Gastroesophageal sphincter (tissue), 4 donors: ENCODE measurements around the gene AMZ1. TPM values are rescaled to one million over a fixed set of nuclear protein-coding genes. Genes with fewer than 3 reads are reported as not detected.

Source experiments
- ATAC-seq: fragments of 150-250 bp; one replicate; pipeline ENCODE4 v1.9.1; 2016; ENCODE audit warnings: mild to moderate bottlenecking, moderate library complexity
- H3K27ac ChIP-seq, 4 donors: fragments of 200-600 bp; sonication (generic) in 3 of 4; 1 replicate in 3 of 4; 2 replicates in 1 of 4; pipeline ENCODE4 v1.5.1; 2016 to 2019
- H3K27me3 ChIP-seq: fragments of 200-600 bp; sonication (generic); one replicate; pipeline ENCODE4 v1.5.1; 2019
- H3K36me3 ChIP-seq, 2 donors: fragments of 200-600 bp; sonication (generic); one replicate each; pipeline ENCODE4 v1.5.1; 2019; ENCODE audit warnings: control low read depth in 1 of 2
- H3K4me1 ChIP-seq, 3 donors: fragments of 200-600 bp; sonication (generic); 1 replicate in 2 of 3; 2 replicates in 1 of 3; pipeline ENCODE4 v1.5.1; 2016 to 2019; ENCODE audit warnings: control low read depth in 2 of 3
- H3K4me3 ChIP-seq, 2 donors: fragments of 200-600 bp; sonication (generic); one replicate each; pipeline ENCODE4 v1.5.1; 2019; ENCODE audit warnings: mild to moderate bottlenecking in 1 of 2, moderate library complexity in 1 of 2
- H3K9me3 ChIP-seq, 3 donors: fragments of 200-600 bp; sonication (generic); one replicate each; pipeline ENCODE4 v1.5.1; 2017 to 2019; ENCODE audit warnings: control low read depth in 2 of 3
- CTCF ChIP-seq, 4 experiments: fragments of 200-600 bp in 2 of 4; fragments of 450-650 bp in 2 of 4; sonication (generic) in 1 of 4; IDR thresholded peaks; one replicate each; pipeline ENCODE4 v1.5.1; 2017 to 2019; ENCODE audit warnings: antibody characterized with exemption in 4 of 4, mild to moderate bottlenecking in 2 of 4, moderate library complexity in 2 of 4
- EP300 ChIP-seq: sonication (generic); formaldehyde crosslinking; IDR thresholded peaks from one replicate; pipeline ENCODE4 v1.6.1; 2017; ENCODE audit warnings: antibody characterized with exemption, mild to moderate bottlenecking
- POLR2A ChIP-seq, 2 donors: fragments of 450-650 bp; IDR thresholded peaks; one replicate each; pipeline ENCODE4 v1.6.1; 2017; ENCODE audit warnings: antibody characterized with exemption in 2 of 2, mild to moderate bottlenecking in 2 of 2, moderate library complexity in 1 of 2
- POLR2AphosphoS5 ChIP-seq: sonication (generic); formaldehyde crosslinking; IDR thresholded peaks from one replicate; pipeline ENCODE4 v1.6.1; 2017; ENCODE audit warnings: antibody characterized with exemption
- WGBS, 2 donors: methylation state at CpG; one replicate each; pipeline ENCODE4 v1.1.5; 2018; ENCODE audit warnings: low coverage in 1 of 2; 5-methylcytosine and 5-hydroxymethylcytosine counted together
- total RNA-seq, 4 donors: library from RNA; depleted of rRNA; stranded (reverse); fragments of >200 nt; gene quantifications; one replicate each; pipeline ENCODE4 v1.1.0, GENCODE V29; 2016

The AMZ1 gene
- total RNA-seq, 4 donors from 2014 or later, result 0.12 to 0.62 (median 0.32) TPM

GRCh38 chr7:2715341-2716231, 27.6 kb downstream of the AMZ1 start:
- 44 to 74% methylated on average over 17 to 19 of the region's 22 CpGs for WGBS, 2 donors
- Histone ChIP-seq H3K9me3 (no peaks in the 10 kb centered on the region), H3K4me3 (no peak overlapping the region), H3K36me3 (peaks cover 0 to 20% of the 10 kb centered on the region in 2 donors), H3K27ac (no peak overlapping the region), H3K4me1 (peaks cover 0 to 31% (median 7%) of the 10 kb centered on the region in 3 donors), H3K27me3 (no peaks in the 10 kb centered on the region)
- no peak for TF ChIP-seq POLR2AphosphoS5
- TF ChIP-seq CTCF (IDR thresholded peaks at IDR 0.05), result no peak
- no peak for TF ChIP-seq POLR2A (IDR thresholded peaks at IDR 0.05)
- ATAC-seq, result no peak

GRCh38 chr7:2716488-2716887, 28.5 kb downstream of the AMZ1 start:
- 83% methylated on average over 9 of the region's 11 CpGs for WGBS, 2 donors
- TF ChIP-seq POLR2A (IDR thresholded peaks at IDR 0.05) (no peak), POLR2AphosphoS5 (no peak), CTCF (IDR thresholded peaks at IDR 0.05) (no peak), EP300 (no peak)
- Histone ChIP-seq H3K4me3 (no peak overlapping the region), H3K4me1 (peaks cover 0 to 31% (median 7%) of the 10 kb centered on the region in 3 donors), H3K9me3 (no peaks in the 10 kb centered on the region), H3K27ac (peak overlapping the region in 2 of 4 donors; percentile 47 to 58), H3K27me3 (no peaks in the 10 kb centered on the region), H3K36me3 (peaks cover 0 to 29% of the 10 kb centered on the region in 2 donors)
- ATAC-seq, result no peak

GRCh38 chr7:2716906-2717292, 28.9 kb downstream of the AMZ1 start:
- Histone ChIP-seq H3K9me3 (no peaks in the 10 kb centered on the region), H3K4me3 (no peak overlapping the region), H3K4me1 (peaks cover 0 to 31% (median 7%) of the 10 kb centered on the region in 3 donors), H3K27ac (peak overlapping the region in 3 of 4 donors; percentile 5 to 58 (median 47)), H3K36me3 (peaks cover 0 to 33% of the 10 kb centered on the region in 2 donors), H3K27me3 (no peaks in the 10 kb centered on the region)
- no peak for ATAC-seq
- 52 to 68% methylated on average over 5 to 14 of the region's 20 CpGs for WGBS, 2 donors
- TF ChIP-seq CTCF (IDR thresholded peaks at IDR 0.05), result no peak
- TF ChIP-seq EP300, result no peak
- no peak for TF ChIP-seq POLR2AphosphoS5
- TF ChIP-seq POLR2A (IDR thresholded peaks at IDR 0.05), result no peak

- H3K36me3 ChIP-seq, result peaks cover 0 to 40% of the 10 kb centered on the region in 2 donors
- peak overlapping the region in 3 of 4 donors; percentile 5 to 58 (median 47) for H3K27ac ChIP-seq
- H3K4me3 ChIP-seq, result no peak overlapping the region
- peak; percentile 46 for ATAC-seq
- no peaks in the 10 kb centered on the region for H3K27me3 ChIP-seq
- WGBS, 2 donors, result 15 to 26% methylated on average over 14 to 16 of the region's 47 CpGs
- TF ChIP-seq EP300 (no peak), CTCF (IDR thresholded peaks at IDR 0.05) (no peak), POLR2A (IDR thresholded peaks at IDR 0.05) (no peak), POLR2AphosphoS5 (peak; percentile 84)
- H3K9me3 ChIP-seq, result no peaks in the 10 kb centered on the region
- H3K4me1 ChIP-seq, result peaks cover 0 to 31% (median 7%) of the 10 kb centered on the region in 3 donors
These were observed 29.6 kb downstream of the AMZ1 start for GRCh38 chr7:2717293-2718261.
